IMR-90 (cell line): Measurements from ENCODE around the gene MTA1. TPM values are rescaled to one million over a fixed set of nuclear protein-coding genes. Genes with fewer than 3 reads are reported as not detected.

ENCODE experiments used
- ATAC-seq: fragments of 200-7000 bp; cut with Tn5 transposase; 2 replicates; pipeline ENCODE4 v1.9.1; 2020; ENCODE audit warnings: low read depth, mild to moderate bottlenecking, moderate library complexity
- BruUV-seq: library from RNA; stranded (reverse); fragments of 400-500 nt; replicated peaks from 2 replicates; lab custom pipeline; 2021; lab: Mats Ljungman, UMichigan
- CTCF ChIA-PET: fragments of 300-600 bp; formaldehyde crosslinking; extraction: SDS; loops from one replicate; lab custom pipeline; 2021; ENCODE audit warnings: antibody characterized with exemption; lab: Yijun Ruan, JAX
- POLR2A ChIA-PET: fragments of 300-600 bp; sonication (Branson Sonifier 250); formaldehyde crosslinking; loops from one replicate; lab custom pipeline; 2022; ENCODE audit warnings: antibody characterized with exemption; ENCODE audit not compliant: unreplicated experiment; lab: Charles Lee
- DNase-seq: peaks from one replicate; pipeline ENCODE4 v3.0.0; 2013
- H2AFZ ChIP-seq: replicated peaks from 2 replicates; pipeline ENCODE3; 2013; ENCODE audit warnings: low read length, mild to moderate bottlenecking; ENCODE audit not compliant: poor library complexity
- H2AK5ac ChIP-seq: 2 replicates; pipeline ENCODE4 v1.6.1; 2013; ENCODE audit warnings: low read depth, low read length, inconsistent platforms
- H2AK9ac ChIP-seq: replicated peaks from 2 replicates; pipeline ENCODE3; 2013; ENCODE audit warnings: mild to moderate bottlenecking, low read depth, low read length, moderate library complexity; ENCODE audit not compliant: poor library complexity
- H2BK120ac ChIP-seq: 2 replicates; pipeline ENCODE4 v1.6.1; 2013; ENCODE audit warnings: low read depth, low read length, inconsistent platforms
- H2BK15ac ChIP-seq: 3 replicates; pipeline ENCODE4 v1.6.1; 2013; ENCODE audit warnings: low read depth, low read length, inconsistent platforms
- H2BK20ac ChIP-seq: 2 replicates; pipeline ENCODE4 v1.6.1; 2013; ENCODE audit warnings: low read depth, mild to moderate bottlenecking, inconsistent platforms, low read length, moderate library complexity
- H2BK5ac ChIP-seq: 2 replicates; pipeline ENCODE4 v1.6.1; 2013; ENCODE audit warnings: mild to moderate bottlenecking, low read depth, low read length, inconsistent platforms; ENCODE audit not compliant: poor library complexity, severe bottlenecking
- H3K14ac ChIP-seq: replicated peaks from 2 replicates; pipeline ENCODE4 v1.6.1; 2013; ENCODE audit warnings: low read depth, low read length, inconsistent platforms
- H3K18ac ChIP-seq: 2 replicates; pipeline ENCODE4 v1.6.1; 2013; ENCODE audit warnings: low read depth, low read length, control low read depth
- H3K23ac ChIP-seq: 2 replicates; pipeline ENCODE4 v1.6.1; 2013; ENCODE audit warnings: low read depth, low read length, inconsistent platforms
- H3K27ac ChIP-seq: 2 replicates; pipeline ENCODE4 v1.5.1; 2013; ENCODE audit warnings: mild to moderate bottlenecking, control low read depth, low read length; ENCODE audit not compliant: insufficient read depth
- H3K27me3 ChIP-seq: 2 replicates; pipeline ENCODE4 v1.6.1; 2013; ENCODE audit warnings: low read length; ENCODE audit not compliant: control insufficient read depth, insufficient read depth
- H3K36me3 ChIP-seq: 2 replicates; pipeline ENCODE4 v1.6.1; 2013; ENCODE audit warnings: low read length, mixed read lengths; ENCODE audit not compliant: control insufficient read depth, insufficient read depth
- H3K4ac ChIP-seq: 2 replicates; pipeline ENCODE4 v1.6.1; 2013; ENCODE audit warnings: low read depth, low read length, inconsistent platforms
- H3K4me1 ChIP-seq: 2 replicates; pipeline ENCODE4 v1.6.1; 2013; ENCODE audit warnings: low read length, mixed read lengths; ENCODE audit not compliant: control insufficient read depth, insufficient read depth
- H3K4me2 ChIP-seq: 2 replicates; pipeline ENCODE4 v1.6.1; 2013; ENCODE audit warnings: low read depth, mild to moderate bottlenecking, control low read depth, low read length, moderate library complexity
- H3K4me3 ChIP-seq: 2 replicates; pipeline ENCODE4 v1.5.1; 2013; ENCODE audit warnings: low read depth, mild to moderate bottlenecking, control low read depth, low read length, moderate library complexity; ENCODE audit not compliant: insufficient read depth
- H3K56ac ChIP-seq: 2 replicates; pipeline ENCODE4 v1.6.1; 2013; ENCODE audit warnings: low read length, inconsistent platforms; ENCODE audit not compliant: insufficient read depth; ENCODE audit errors: extremely low read depth
- H3K79me1 ChIP-seq, 2 experiments: 2 replicates each; pipeline ENCODE4 v1.6.1; 2013; ENCODE audit warnings: low read length in 2 of 2, inconsistent platforms in 1 of 2, low read depth in 1 of 2
- H3K9ac ChIP-seq: 2 replicates; pipeline ENCODE4 v1.6.1; 2013; ENCODE audit warnings: low read depth, low read length, control low read depth
- H3K9me1 ChIP-seq: 2 replicates; pipeline ENCODE4 v1.6.1; 2013; ENCODE audit warnings: low read length, inconsistent platforms; ENCODE audit not compliant: insufficient read depth
- H3K9me3 ChIP-seq: 2 replicates; pipeline ENCODE4 v1.6.1; 2013; ENCODE audit warnings: low read length; ENCODE audit not compliant: control insufficient read depth, insufficient read depth
- H4K20me1 ChIP-seq: 2 replicates; pipeline ENCODE4 v1.6.1; 2013; ENCODE audit warnings: low read length, inconsistent platforms; ENCODE audit not compliant: insufficient read depth
- H4K5ac ChIP-seq: 2 replicates; pipeline ENCODE4 v1.6.1; 2013; ENCODE audit warnings: mild to moderate bottlenecking, low read depth, low read length, control low read depth
- H4K8ac ChIP-seq, 2 experiments: 2 replicates each; pipeline ENCODE4 v1.6.1; 2013; ENCODE audit warnings: low read depth in 2 of 2, low read length in 2 of 2, control low read depth in 1 of 2, inconsistent platforms in 1 of 2
- H4K91ac ChIP-seq: 2 replicates; pipeline ENCODE4 v1.6.1; 2013; ENCODE audit warnings: low read depth, low read length, inconsistent platforms; ENCODE audit not compliant: insufficient read depth
- BHLHE40 ChIP-seq: fragments of 150-350 bp; IDR thresholded peaks from 2 replicates; pipeline ENCODE4 v1.6.1; 2016; ENCODE audit warnings: mild to moderate bottlenecking, low read depth, low read length
- CEBPB ChIP-seq: IDR thresholded peaks from 2 replicates; pipeline ENCODE4 v1.6.1; 2012; ENCODE audit warnings: low read depth, low read length, improper control_type of control experiment
- CHD1 ChIP-seq: IDR thresholded peaks from 2 replicates; pipeline ENCODE4 v1.6.1; 2012; ENCODE audit warnings: low read depth, low read length, improper control_type of control experiment
- FOS ChIP-seq: fragments of 150-350 bp; IDR thresholded peaks from 2 replicates; pipeline ENCODE4 v1.6.1; 2016; ENCODE audit warnings: low read depth, low read length
- MAFK ChIP-seq: IDR thresholded peaks from 2 replicates; pipeline ENCODE4 v1.6.1; 2012; ENCODE audit warnings: low read depth, low read length, improper control_type of control experiment
- MAZ ChIP-seq: IDR thresholded peaks from 2 replicates; pipeline ENCODE4 v1.6.1; 2012; ENCODE audit warnings: low read depth, mild to moderate bottlenecking, low read length, improper control_type of control experiment, moderate library complexity, borderline replicate concordance
- MXI1 ChIP-seq: IDR thresholded peaks from 2 replicates; pipeline ENCODE4 v1.6.1; 2012; ENCODE audit warnings: low read depth, mild to moderate bottlenecking, low read length, moderate library complexity, borderline replicate concordance
- NFE2L2 ChIP-seq: fragments of 150-350 bp; IDR thresholded peaks from 2 replicates; pipeline ENCODE4 v1.6.1; 2016; ENCODE audit warnings: low read depth, mild to moderate bottlenecking, low read length
- POLR2A ChIP-seq: IDR thresholded peaks from 2 replicates; pipeline ENCODE4 v1.6.1; 2012; ENCODE audit warnings: mild to moderate bottlenecking, low read depth, low read length
- RAD21 ChIP-seq: IDR thresholded peaks from 2 replicates; pipeline ENCODE4 v1.6.1; 2012; ENCODE audit warnings: low read length, improper control_type of control experiment
- RCOR1 ChIP-seq: IDR thresholded peaks from 2 replicates; pipeline ENCODE4 v1.6.1; 2012; ENCODE audit warnings: mild to moderate bottlenecking, low read length, improper control_type of control experiment; ENCODE audit not compliant: insufficient replicate concordance
- RFX5 ChIP-seq: IDR thresholded peaks from 2 replicates; pipeline ENCODE4 v1.8.0; 2012; ENCODE audit warnings: low read depth, mild to moderate bottlenecking, low read length, moderate library complexity
- SMC3 ChIP-seq: fragments of 150-350 bp; IDR thresholded peaks from 2 replicates; pipeline ENCODE4 v1.6.1; 2016; ENCODE audit warnings: low read depth, mild to moderate bottlenecking, antibody characterized with exemption, low read length, moderate library complexity
- WGBS, 2 experiments: methylation state at CpG; one replicate each; pipeline versions ENCODE4 v1.1.5 to v1.1.7; 2013; ENCODE audit warnings: missing lambda C conversion rate in 2 of 2; ENCODE audit not compliant: insufficient read length in 1 of 2; ENCODE audit errors: extremely low coverage in 2 of 2; 5-methylcytosine and 5-hydroxymethylcytosine counted together
- dilution Hi-C: fragments of 300-500 bp; cut with HindIII; formaldehyde crosslinking; loops from one replicate; pipeline ENCODE4 v1.14.3; 2018; ENCODE audit warnings: low sequenced_read_pairs; ENCODE audit not compliant: unreplicated experiment
- in situ Hi-C: fragments of 300-500 bp; cut with MboI; formaldehyde crosslinking; loops from 3 replicates; pipeline ENCODE4 v1.14.3; 2019; ENCODE audit warnings: low sequenced_read_pairs, inconsistent platforms, mixed read lengths
- intact Hi-C: fragments of 100-400 bp; cut with micrococcal nuclease; formaldehyde crosslinking; loops from 2 replicates; pipeline ENCODE4 v1.10.0; 2022
- polyA plus RNA-seq, 3 experiments: library from polyadenylated mRNA; depleted of rRNA; stranded (reverse); fragments of >200 nt; gene quantifications; 2 replicates each; pipeline ENCODE4 v1.2.3, GENCODE V29; 2012; ENCODE audit warnings: low replicate concordance in 1 of 3
- total RNA-seq: library from RNA; depleted of rRNA; stranded (reverse); fragments of >200 nt; gene quantifications from 2 replicates; pipeline ENCODE4 v1.2.3, GENCODE V29; 2012
- TF ChIP-seq, protein P1 (sequence below): conservative IDR thresholded peaks from 2 replicates; pipeline ENCODE4 v1.5.1; 2012; ENCODE audit warnings: mild to moderate bottlenecking, low read depth, low read length, improper control_type of control experiment
- TF ChIP-seq, protein P2 (sequence below): fragments of 150-350 bp; IDR thresholded peaks from 2 replicates; pipeline ENCODE4 v1.6.1; 2017; ENCODE audit warnings: mild to moderate bottlenecking, antibody characterized with exemption, low read length, low read depth
- TF ChIP-seq, protein P3 (sequence below): fragments of 150-350 bp; IDR thresholded peaks from 2 replicates; pipeline ENCODE4 v1.6.1; 2016; ENCODE audit warnings: low read depth, mild to moderate bottlenecking, low read length, moderate library complexity, borderline replicate concordance

The MTA1 gene
- total and polyA plus RNA-seq, 2 of the 4 experiments (the other 2 are of a cell fraction), result 21.5 to 61.6 TPM

DNA sequence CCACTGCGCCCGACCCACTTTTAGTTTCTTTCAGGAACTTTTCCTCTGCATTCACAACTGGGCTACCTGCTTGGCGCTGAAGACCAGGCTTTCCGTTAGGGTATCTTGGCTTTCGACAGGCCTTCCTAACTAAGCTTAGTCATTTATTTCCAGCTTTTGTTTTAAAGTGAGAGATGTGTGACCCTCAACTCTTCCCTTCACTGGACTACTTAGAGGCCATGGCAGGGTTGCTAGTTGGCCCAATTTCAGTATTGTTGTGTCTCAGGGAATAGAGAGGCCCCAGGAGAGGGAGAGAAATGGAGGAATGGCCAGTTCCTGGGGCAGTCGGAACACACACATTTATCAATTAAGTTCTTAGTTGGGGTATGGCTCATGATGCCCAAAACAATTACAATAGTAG, 10.4 kb downstream of the MTA1 start:
- H2BK20ac ChIP-seq, result no peak overlapping the region
- H4K5ac ChIP-seq, result no peak overlapping the region
- no peaks in the 10 kb centered on the region; the same call in 1 of the 2 replicates for H3K4me1 ChIP-seq
- no peak for DNase-seq
- H3K4me3 ChIP-seq, result no peak overlapping the region
- WGBS, 2 experiments, result no CpG with 5 or more reads among the region's 6 CpGs
- no peak for ATAC-seq
- H4K8ac ChIP-seq, result no peak overlapping the region
- no peak overlapping the region for H3K27ac ChIP-seq
- POLR2A ChIA-PET, result no interaction called here
- peaks cover 10% of the 10 kb centered on the region for H3K9me1 ChIP-seq
- peaks cover 88% of the 10 kb centered on the region for H4K20me1 ChIP-seq
- H3K14ac ChIP-seq, result no peak overlapping the region
- in situ Hi-C loops (no loop called here), dilution Hi-C loops (no loop called here), intact Hi-C loops (no loop called here)
- peaks cover 10% of the 10 kb centered on the region for H3K36me3 ChIP-seq
- no peak overlapping the region for H4K91ac ChIP-seq
- no peak overlapping the region for H2BK5ac ChIP-seq
- no peak overlapping the region for H2BK15ac ChIP-seq
- H2BK120ac ChIP-seq, result no peak overlapping the region
- H3K9me3 ChIP-seq, result no peaks in the 10 kb centered on the region
- no peak overlapping the region for H3K18ac ChIP-seq
- CTCF ChIA-PET, result interaction anchor here (1.0 kb wide), 1 partner anchor 18 kb away, joined by 3 read pairs; no protein-coding TSS in a partner anchor
- no peak overlapping the region for H2AK9ac ChIP-seq
- peaks cover 20 to 68% of the 10 kb centered on the region in 2 experiments for H3K79me1 ChIP-seq
- no peak overlapping the region for H3K56ac ChIP-seq
- no peak overlapping the region for H3K9ac ChIP-seq
- TF ChIP-seq, protein P1, sequence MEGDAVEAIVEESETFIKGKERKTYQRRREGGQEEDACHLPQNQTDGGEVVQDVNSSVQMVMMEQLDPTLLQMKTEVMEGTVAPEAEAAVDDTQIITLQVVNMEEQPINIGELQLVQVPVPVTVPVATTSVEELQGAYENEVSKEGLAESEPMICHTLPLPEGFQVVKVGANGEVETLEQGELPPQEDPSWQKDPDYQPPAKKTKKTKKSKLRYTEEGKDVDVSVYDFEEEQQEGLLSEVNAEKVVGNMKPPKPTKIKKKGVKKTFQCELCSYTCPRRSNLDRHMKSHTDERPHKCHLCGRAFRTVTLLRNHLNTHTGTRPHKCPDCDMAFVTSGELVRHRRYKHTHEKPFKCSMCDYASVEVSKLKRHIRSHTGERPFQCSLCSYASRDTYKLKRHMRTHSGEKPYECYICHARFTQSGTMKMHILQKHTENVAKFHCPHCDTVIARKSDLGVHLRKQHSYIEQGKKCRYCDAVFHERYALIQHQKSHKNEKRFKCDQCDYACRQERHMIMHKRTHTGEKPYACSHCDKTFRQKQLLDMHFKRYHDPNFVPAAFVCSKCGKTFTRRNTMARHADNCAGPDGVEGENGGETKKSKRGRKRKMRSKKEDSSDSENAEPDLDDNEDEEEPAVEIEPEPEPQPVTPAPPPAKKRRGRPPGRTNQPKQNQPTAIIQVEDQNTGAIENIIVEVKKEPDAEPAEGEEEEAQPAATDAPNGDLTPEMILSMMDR, result no peak
- TF ChIP-seq RCOR1, result no peak
- TF ChIP-seq MAFK, result no peak
- TF ChIP-seq, protein P2, sequence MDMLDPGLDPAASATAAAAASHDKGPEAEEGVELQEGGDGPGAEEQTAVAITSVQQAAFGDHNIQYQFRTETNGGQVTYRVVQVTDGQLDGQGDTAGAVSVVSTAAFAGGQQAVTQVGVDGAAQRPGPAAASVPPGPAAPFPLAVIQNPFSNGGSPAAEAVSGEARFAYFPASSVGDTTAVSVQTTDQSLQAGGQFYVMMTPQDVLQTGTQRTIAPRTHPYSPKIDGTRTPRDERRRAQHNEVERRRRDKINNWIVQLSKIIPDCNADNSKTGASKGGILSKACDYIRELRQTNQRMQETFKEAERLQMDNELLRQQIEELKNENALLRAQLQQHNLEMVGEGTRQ, result no peak
- no peak for TF ChIP-seq POLR2A
- no peak for TF ChIP-seq FOS
- no peak for TF ChIP-seq CEBPB
- no peak for TF ChIP-seq RAD21
- no peak for TF ChIP-seq BHLHE40
- TF ChIP-seq MAZ, result no peak
- TF ChIP-seq, protein P3, sequence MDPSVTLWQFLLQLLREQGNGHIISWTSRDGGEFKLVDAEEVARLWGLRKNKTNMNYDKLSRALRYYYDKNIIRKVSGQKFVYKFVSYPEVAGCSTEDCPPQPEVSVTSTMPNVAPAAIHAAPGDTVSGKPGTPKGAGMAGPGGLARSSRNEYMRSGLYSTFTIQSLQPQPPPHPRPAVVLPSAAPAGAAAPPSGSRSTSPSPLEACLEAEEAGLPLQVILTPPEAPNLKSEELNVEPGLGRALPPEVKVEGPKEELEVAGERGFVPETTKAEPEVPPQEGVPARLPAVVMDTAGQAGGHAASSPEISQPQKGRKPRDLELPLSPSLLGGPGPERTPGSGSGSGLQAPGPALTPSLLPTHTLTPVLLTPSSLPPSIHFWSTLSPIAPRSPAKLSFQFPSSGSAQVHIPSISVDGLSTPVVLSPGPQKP, result no peak
- no peak for TF ChIP-seq CHD1
- TF ChIP-seq NFE2L2, result no peak
- TF ChIP-seq MXI1, result no peak
- no peak for TF ChIP-seq SMC3
- TF ChIP-seq RFX5, result no peak
- no peak overlapping the region for H2AFZ ChIP-seq
- H2AK5ac ChIP-seq, result no peak overlapping the region
- H3K4me2 ChIP-seq, result no peak overlapping the region
- no peaks in the 10 kb centered on the region for H3K27me3 ChIP-seq
- H3K4ac ChIP-seq, result no peak overlapping the region
- BruUV-seq, result no TSS peak
- no peak overlapping the region for H3K23ac ChIP-seq
